Neural cell (in vitro differentiated cells): ENCODE data around the gene SHMT2.

Experiments used
- EP300 ChIP-seq: fragments of 450-650 bp; conservative IDR thresholded peaks from 2 replicates; pipeline ENCODE4 v1.6.1; 2014; ENCODE audit warnings: antibody characterized with exemption, mild to moderate bottlenecking, moderate library complexity; ENCODE audit not compliant: poor library complexity, severe bottlenecking
- EZH2 ChIP-seq: fragments of 200-600, 300-800 bp; shearing (Covaris generic), sonication (generic); IDR thresholded peaks from 2 replicates; pipeline ENCODE4 v1.6.1; 2014; ENCODE audit warnings: antibody characterized with exemption, low read length, borderline replicate concordance, mild to moderate bottlenecking; ENCODE audit not compliant: insufficient read depth, poor library complexity, severe bottlenecking
- MXI1 ChIP-seq: fragments of 450-650 bp; conservative IDR thresholded peaks from 2 replicates; pipeline ENCODE4 v1.6.1; 2014; ENCODE audit warnings: antibody characterized with exemption, mild to moderate bottlenecking; ENCODE audit not compliant: poor library complexity, severe bottlenecking
- POLR2AphosphoS5 ChIP-seq: IDR thresholded peaks from 2 replicates; pipeline ENCODE4 v1.6.1; 2012
- RAD21 ChIP-seq: fragments of 450-650 bp; conservative IDR thresholded peaks from 2 replicates; pipeline ENCODE4 v1.6.1; 2014; ENCODE audit warnings: antibody characterized with exemption, mild to moderate bottlenecking, moderate library complexity
- REST ChIP-seq: IDR thresholded peaks from 2 replicates; pipeline ENCODE4 v1.6.1; 2012; ENCODE audit warnings: borderline replicate concordance
- SMC3 ChIP-seq: fragments of 450-650 bp; conservative IDR thresholded peaks from 2 replicates; pipeline ENCODE4 v1.6.1; 2014; ENCODE audit warnings: antibody characterized with exemption, mild to moderate bottlenecking, moderate library complexity; ENCODE audit not compliant: poor library complexity
- TAF1 ChIP-seq: IDR thresholded peaks from 2 replicates; pipeline ENCODE4 v1.6.1; 2012; ENCODE audit warnings: low read depth
- TF ChIP-seq, protein P1 (sequence below): fragments of 450-650 bp; IDR thresholded peaks from 2 replicates; pipeline ENCODE4 v1.5.1; 2014; ENCODE audit warnings: antibody characterized with exemption, mild to moderate bottlenecking, moderate library complexity; ENCODE audit not compliant: poor library complexity, severe bottlenecking

GRCh38 chr12:57229046-57229633, 371 bp upstream of the SHMT2 start:
- TF ChIP-seq SMC3 (no peak), RAD21 (no peak), EZH2 (no peak), REST (no peak), EP300 (no peak), POLR2AphosphoS5 (no peak), TAF1 (no peak), MXI1 (no peak)
- TF ChIP-seq, protein P1, sequence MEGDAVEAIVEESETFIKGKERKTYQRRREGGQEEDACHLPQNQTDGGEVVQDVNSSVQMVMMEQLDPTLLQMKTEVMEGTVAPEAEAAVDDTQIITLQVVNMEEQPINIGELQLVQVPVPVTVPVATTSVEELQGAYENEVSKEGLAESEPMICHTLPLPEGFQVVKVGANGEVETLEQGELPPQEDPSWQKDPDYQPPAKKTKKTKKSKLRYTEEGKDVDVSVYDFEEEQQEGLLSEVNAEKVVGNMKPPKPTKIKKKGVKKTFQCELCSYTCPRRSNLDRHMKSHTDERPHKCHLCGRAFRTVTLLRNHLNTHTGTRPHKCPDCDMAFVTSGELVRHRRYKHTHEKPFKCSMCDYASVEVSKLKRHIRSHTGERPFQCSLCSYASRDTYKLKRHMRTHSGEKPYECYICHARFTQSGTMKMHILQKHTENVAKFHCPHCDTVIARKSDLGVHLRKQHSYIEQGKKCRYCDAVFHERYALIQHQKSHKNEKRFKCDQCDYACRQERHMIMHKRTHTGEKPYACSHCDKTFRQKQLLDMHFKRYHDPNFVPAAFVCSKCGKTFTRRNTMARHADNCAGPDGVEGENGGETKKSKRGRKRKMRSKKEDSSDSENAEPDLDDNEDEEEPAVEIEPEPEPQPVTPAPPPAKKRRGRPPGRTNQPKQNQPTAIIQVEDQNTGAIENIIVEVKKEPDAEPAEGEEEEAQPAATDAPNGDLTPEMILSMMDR, result no peak
